GM23338 (cell line): Measurements from ENCODE around the gene MYCL. TPM values are rescaled to one million over a fixed set of nuclear protein-coding genes. Genes with fewer than 3 reads are reported as not detected.
A peak's percentile ranks its signal among the peaks of the same experiment; 100 is the strongest.

Experiments used
- ATAC-seq: fragments of 200-7000 bp; cut with Tn5 transposase; 3 replicates; pipeline ENCODE4 v1.9.1; 2020
- DNase-seq: peaks from one replicate; pipeline ENCODE4 v3.0.0-alpha.2; 2015; ENCODE audit warnings: low spot score
- H2AFZ ChIP-seq: fragments of 200-600 bp; sonication (generic); 2 replicates; pipeline ENCODE4 v1.8.0; 2016; ENCODE audit warnings: antibody characterized with exemption, mild to moderate bottlenecking, moderate library complexity
- H3F3A ChIP-seq: fragments of 200-600 bp; sonication (generic); replicated peaks from 2 replicates; pipeline ENCODE4 v1.8.0; 2017; ENCODE audit warnings: antibody characterized with exemption, mixed run types, low read depth
- H3K27ac ChIP-seq: fragments of 200-600 bp; sonication (generic); 2 replicates; pipeline ENCODE4 v1.6.1; 2016; ENCODE audit warnings: low read depth
- H3K27me3 ChIP-seq: fragments of 200-600 bp; sonication (generic); 2 replicates; pipeline ENCODE4 v1.8.0; 2016; ENCODE audit warnings: mild to moderate bottlenecking, mixed run types, moderate library complexity; ENCODE audit not compliant: insufficient read depth
- H3K36me3 ChIP-seq: fragments of 200-600 bp; sonication (generic); 2 replicates; pipeline ENCODE4 v1.8.0; 2016; ENCODE audit warnings: mild to moderate bottlenecking; ENCODE audit not compliant: insufficient read depth
- H3K4me1 ChIP-seq: fragments of 200-600 bp; sonication (generic); 2 replicates; pipeline ENCODE4 v1.8.0; 2016; ENCODE audit warnings: mild to moderate bottlenecking, moderate library complexity; ENCODE audit not compliant: insufficient read depth
- H3K4me2 ChIP-seq: fragments of 200-600 bp; sonication (generic); 2 replicates; pipeline ENCODE4 v1.7.1; 2017; ENCODE audit warnings: mixed run types
- H3K4me3 ChIP-seq: fragments of 200-600 bp; sonication (generic); 2 replicates; pipeline ENCODE4 v1.6.1; 2016; ENCODE audit warnings: mixed run types
- H3K79me2 ChIP-seq: fragments of 200-600 bp; sonication (generic); replicated peaks from 2 replicates; pipeline ENCODE4 v1.8.0; 2017; ENCODE audit warnings: mild to moderate bottlenecking; ENCODE audit not compliant: insufficient read depth
- H3K9me2 ChIP-seq: fragments of 200-600 bp; sonication (generic); 2 replicates; pipeline ENCODE4 v1.8.0; 2017; ENCODE audit not compliant: insufficient read depth
- H4K20me1 ChIP-seq: fragments of 200-600 bp; sonication (generic); replicated peaks from 2 replicates; pipeline ENCODE4 v1.8.0; 2017; ENCODE audit warnings: mild to moderate bottlenecking; ENCODE audit not compliant: insufficient read depth
- H3K27ac Mint-ChIP-seq: 2 replicates; pipeline ENCODE4 v1.8.0; 2020; ENCODE audit warnings: inconsistent platforms, mild to moderate bottlenecking, moderate library complexity, mixed read lengths
- H3K27me3 Mint-ChIP-seq: 3 replicates; pipeline ENCODE4 v1.8.0; 2022; ENCODE audit warnings: low read depth, mild to moderate bottlenecking, moderate library complexity, mixed read lengths, inconsistent platforms; ENCODE audit not compliant: insufficient read depth, poor library complexity
- H3K36me3 Mint-ChIP-seq: 3 replicates; pipeline ENCODE4 v1.8.0; 2021; ENCODE audit warnings: low read depth, mild to moderate bottlenecking, inconsistent platforms, moderate library complexity, mixed read lengths
- H3K4me1 Mint-ChIP-seq: 3 replicates; pipeline ENCODE4 v1.8.0; 2020; ENCODE audit warnings: mild to moderate bottlenecking, inconsistent platforms, mixed read lengths
- H3K4me3 Mint-ChIP-seq: 3 replicates; pipeline ENCODE4 v1.8.0; 2021; ENCODE audit warnings: moderate library complexity, mild to moderate bottlenecking, inconsistent platforms, mixed read lengths
- H3K9me3 Mint-ChIP-seq: 3 replicates; pipeline ENCODE4 v1.8.0; 2020; ENCODE audit warnings: moderate library complexity, mild to moderate bottlenecking, inconsistent platforms, mixed read lengths
- EZH2phosphoT487 ChIP-seq: fragments of 200-600 bp; sonication (generic); IDR thresholded peaks from one replicate; pipeline ENCODE4 v1.8.1; 2018; ENCODE audit warnings: antibody characterized with exemption; ENCODE audit not compliant: unreplicated experiment
- JUNB ChIP-seq: IDR thresholded peaks from one replicate; pipeline ENCODE4 v1.6.1; 2016; ENCODE audit warnings: antibody characterized with exemption; ENCODE audit not compliant: unreplicated experiment
- ZNF331 ChIP-seq: fragments of 250-450 bp; sonication (Bioruptor Pico); IDR thresholded peaks from 2 replicates; pipeline ENCODE4 v1.5.0; 2020; ENCODE audit warnings: low read depth, mild to moderate bottlenecking, moderate library complexity
- polyA plus RNA-seq: library from polyadenylated mRNA; unstranded; fragments of >200 nt; fragmentation: Nextera tagmentation; extraction: Ambion mirVana; gene quantifications from 2 replicates; pipeline ENCODE4 v1.2.1, GENCODE V29; 2016
- total RNA-seq: library from RNA; depleted of rRNA; stranded (reverse); fragments of >200 nt; shearing (Covaris generic); gene quantifications from 2 replicates; pipeline ENCODE4 v1.2.3, GENCODE V29; 2014
- TF ChIP-seq, protein P1 (sequence below), 2 experiments: fragments of 200-600 bp in 1 of 2; sonication (generic) in 1 of 2; conservative IDR thresholded peaks; 2 replicates each; pipeline versions ENCODE4 v1.5.1 to v1.6.1; 2016 to 2017; ENCODE audit warnings: antibody characterized with exemption in 2 of 2, low read depth in 2 of 2, mild to moderate bottlenecking in 2 of 2, moderate library complexity in 1 of 2
- TF ChIP-seq, protein P2 (sequence below): IDR thresholded peaks from one replicate; pipeline ENCODE4 v1.6.1; 2018; ENCODE audit warnings: antibody characterized with exemption; ENCODE audit not compliant: unreplicated experiment
- TF ChIP-seq, protein P3 (sequence below): fragments of 250-450 bp; sonication (Bioruptor Pico); IDR thresholded peaks from 2 replicates; pipeline ENCODE4 v1.5.0; 2020; ENCODE audit warnings: mild to moderate bottlenecking, moderate library complexity

MYCL gene
- total and polyA plus RNA-seq, 2 experiments from 2014 or later = 8.2 to 41.1 TPM

DNA sequence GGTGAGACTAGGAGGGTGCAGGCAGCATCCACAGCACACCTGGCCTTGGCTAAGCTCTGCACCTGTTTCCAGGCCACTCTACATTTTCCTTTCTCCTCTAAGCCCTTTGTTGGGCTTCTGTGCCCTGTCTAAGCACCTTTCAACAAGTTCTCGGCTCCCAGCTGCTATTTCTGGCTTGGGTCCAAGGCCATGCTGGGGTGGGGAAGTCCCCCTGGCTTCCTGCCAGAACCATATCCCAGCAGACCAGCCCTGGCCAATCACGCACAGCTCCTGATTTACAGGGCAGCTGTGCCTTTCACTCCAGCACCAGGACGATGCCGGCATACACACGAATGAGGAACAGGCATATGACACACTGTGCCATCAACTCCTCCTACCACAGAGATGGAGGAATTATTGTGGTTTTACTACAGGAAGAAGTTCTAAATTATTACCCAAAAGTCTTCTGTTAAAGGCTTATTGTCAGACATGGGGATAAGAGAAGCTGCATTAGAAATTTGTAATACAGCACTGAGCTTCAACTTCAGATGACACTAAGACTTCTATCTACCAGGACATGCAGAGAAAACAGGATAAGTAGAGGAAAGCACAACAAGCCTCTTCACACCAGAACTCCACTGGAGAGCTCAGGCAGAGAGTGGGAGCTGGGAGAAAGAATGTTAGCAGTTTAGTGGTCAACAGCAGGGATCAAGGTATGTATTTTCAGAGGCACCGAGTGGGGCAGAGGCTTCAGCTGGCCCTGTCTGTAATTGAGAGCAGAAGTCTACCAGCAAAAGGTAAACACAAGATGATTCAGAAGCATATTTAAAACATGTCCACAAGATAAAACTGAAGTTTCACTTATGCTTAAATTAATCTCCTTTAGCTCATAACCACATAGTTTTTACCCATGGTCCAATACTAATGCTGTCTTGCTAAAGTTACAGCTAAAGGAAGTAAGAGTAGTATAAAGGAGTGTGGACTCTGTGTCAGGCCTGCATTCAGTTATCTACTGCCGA lies 55.8 kb downstream of the MYCL start:
- no peaks in the 10 kb centered on the region for H3K4me1 ChIP-seq
- DNase-seq (no peak), ATAC-seq (no peak)
- H3K9me2 ChIP-seq = no peaks in the 10 kb centered on the region
- H3K27me3 ChIP-seq = no peaks in the 10 kb centered on the region
- Mint-ChIP-seq H3K4me3 (no peak overlapping the region), H3K27ac (no peak overlapping the region), H3K9me3 (no peaks in the 10 kb centered on the region), H3K27me3 (peaks cover 7% of the 10 kb centered on the region), H3K4me1 (no peaks in the 10 kb centered on the region), H3K36me3 (peaks cover 60% of the 10 kb centered on the region)
- H3K4me3 ChIP-seq = no peak overlapping the region
- H3K4me2 ChIP-seq = no peak overlapping the region
- peaks cover 46% of the 10 kb centered on the region for H3K36me3 ChIP-seq
- H3K27ac ChIP-seq = 0 out of 2 replicates have a peak overlapping the region, but pooled peaks have one; percentile 42
- peaks cover 9% of the 10 kb centered on the region for H4K20me1 ChIP-seq
- no peaks in the 10 kb centered on the region; the same call in 1 of the 2 replicates for H3F3A ChIP-seq
- H2AFZ ChIP-seq = no peak overlapping the region
- TF ChIP-seq EZH2phosphoT487 (no peak), ZNF331 (CRISPR knock-in tag) (no peak), JUNB (no peak)
- TF ChIP-seq, protein P1, sequence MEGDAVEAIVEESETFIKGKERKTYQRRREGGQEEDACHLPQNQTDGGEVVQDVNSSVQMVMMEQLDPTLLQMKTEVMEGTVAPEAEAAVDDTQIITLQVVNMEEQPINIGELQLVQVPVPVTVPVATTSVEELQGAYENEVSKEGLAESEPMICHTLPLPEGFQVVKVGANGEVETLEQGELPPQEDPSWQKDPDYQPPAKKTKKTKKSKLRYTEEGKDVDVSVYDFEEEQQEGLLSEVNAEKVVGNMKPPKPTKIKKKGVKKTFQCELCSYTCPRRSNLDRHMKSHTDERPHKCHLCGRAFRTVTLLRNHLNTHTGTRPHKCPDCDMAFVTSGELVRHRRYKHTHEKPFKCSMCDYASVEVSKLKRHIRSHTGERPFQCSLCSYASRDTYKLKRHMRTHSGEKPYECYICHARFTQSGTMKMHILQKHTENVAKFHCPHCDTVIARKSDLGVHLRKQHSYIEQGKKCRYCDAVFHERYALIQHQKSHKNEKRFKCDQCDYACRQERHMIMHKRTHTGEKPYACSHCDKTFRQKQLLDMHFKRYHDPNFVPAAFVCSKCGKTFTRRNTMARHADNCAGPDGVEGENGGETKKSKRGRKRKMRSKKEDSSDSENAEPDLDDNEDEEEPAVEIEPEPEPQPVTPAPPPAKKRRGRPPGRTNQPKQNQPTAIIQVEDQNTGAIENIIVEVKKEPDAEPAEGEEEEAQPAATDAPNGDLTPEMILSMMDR (conservative IDR thresholded peaks at IDR 0.05; ENCODE audit: low read depth in 2 of 2) = no peak
- TF ChIP-seq, protein P2, sequence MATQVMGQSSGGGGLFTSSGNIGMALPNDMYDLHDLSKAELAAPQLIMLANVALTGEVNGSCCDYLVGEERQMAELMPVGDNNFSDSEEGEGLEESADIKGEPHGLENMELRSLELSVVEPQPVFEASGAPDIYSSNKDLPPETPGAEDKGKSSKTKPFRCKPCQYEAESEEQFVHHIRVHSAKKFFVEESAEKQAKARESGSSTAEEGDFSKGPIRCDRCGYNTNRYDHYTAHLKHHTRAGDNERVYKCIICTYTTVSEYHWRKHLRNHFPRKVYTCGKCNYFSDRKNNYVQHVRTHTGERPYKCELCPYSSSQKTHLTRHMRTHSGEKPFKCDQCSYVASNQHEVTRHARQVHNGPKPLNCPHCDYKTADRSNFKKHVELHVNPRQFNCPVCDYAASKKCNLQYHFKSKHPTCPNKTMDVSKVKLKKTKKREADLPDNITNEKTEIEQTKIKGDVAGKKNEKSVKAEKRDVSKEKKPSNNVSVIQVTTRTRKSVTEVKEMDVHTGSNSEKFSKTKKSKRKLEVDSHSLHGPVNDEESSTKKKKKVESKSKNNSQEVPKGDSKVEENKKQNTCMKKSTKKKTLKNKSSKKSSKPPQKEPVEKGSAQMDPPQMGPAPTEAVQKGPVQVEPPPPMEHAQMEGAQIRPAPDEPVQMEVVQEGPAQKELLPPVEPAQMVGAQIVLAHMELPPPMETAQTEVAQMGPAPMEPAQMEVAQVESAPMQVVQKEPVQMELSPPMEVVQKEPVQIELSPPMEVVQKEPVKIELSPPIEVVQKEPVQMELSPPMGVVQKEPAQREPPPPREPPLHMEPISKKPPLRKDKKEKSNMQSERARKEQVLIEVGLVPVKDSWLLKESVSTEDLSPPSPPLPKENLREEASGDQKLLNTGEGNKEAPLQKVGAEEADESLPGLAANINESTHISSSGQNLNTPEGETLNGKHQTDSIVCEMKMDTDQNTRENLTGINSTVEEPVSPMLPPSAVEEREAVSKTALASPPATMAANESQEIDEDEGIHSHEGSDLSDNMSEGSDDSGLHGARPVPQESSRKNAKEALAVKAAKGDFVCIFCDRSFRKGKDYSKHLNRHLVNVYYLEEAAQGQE = no peak
- TF ChIP-seq, protein P3, sequence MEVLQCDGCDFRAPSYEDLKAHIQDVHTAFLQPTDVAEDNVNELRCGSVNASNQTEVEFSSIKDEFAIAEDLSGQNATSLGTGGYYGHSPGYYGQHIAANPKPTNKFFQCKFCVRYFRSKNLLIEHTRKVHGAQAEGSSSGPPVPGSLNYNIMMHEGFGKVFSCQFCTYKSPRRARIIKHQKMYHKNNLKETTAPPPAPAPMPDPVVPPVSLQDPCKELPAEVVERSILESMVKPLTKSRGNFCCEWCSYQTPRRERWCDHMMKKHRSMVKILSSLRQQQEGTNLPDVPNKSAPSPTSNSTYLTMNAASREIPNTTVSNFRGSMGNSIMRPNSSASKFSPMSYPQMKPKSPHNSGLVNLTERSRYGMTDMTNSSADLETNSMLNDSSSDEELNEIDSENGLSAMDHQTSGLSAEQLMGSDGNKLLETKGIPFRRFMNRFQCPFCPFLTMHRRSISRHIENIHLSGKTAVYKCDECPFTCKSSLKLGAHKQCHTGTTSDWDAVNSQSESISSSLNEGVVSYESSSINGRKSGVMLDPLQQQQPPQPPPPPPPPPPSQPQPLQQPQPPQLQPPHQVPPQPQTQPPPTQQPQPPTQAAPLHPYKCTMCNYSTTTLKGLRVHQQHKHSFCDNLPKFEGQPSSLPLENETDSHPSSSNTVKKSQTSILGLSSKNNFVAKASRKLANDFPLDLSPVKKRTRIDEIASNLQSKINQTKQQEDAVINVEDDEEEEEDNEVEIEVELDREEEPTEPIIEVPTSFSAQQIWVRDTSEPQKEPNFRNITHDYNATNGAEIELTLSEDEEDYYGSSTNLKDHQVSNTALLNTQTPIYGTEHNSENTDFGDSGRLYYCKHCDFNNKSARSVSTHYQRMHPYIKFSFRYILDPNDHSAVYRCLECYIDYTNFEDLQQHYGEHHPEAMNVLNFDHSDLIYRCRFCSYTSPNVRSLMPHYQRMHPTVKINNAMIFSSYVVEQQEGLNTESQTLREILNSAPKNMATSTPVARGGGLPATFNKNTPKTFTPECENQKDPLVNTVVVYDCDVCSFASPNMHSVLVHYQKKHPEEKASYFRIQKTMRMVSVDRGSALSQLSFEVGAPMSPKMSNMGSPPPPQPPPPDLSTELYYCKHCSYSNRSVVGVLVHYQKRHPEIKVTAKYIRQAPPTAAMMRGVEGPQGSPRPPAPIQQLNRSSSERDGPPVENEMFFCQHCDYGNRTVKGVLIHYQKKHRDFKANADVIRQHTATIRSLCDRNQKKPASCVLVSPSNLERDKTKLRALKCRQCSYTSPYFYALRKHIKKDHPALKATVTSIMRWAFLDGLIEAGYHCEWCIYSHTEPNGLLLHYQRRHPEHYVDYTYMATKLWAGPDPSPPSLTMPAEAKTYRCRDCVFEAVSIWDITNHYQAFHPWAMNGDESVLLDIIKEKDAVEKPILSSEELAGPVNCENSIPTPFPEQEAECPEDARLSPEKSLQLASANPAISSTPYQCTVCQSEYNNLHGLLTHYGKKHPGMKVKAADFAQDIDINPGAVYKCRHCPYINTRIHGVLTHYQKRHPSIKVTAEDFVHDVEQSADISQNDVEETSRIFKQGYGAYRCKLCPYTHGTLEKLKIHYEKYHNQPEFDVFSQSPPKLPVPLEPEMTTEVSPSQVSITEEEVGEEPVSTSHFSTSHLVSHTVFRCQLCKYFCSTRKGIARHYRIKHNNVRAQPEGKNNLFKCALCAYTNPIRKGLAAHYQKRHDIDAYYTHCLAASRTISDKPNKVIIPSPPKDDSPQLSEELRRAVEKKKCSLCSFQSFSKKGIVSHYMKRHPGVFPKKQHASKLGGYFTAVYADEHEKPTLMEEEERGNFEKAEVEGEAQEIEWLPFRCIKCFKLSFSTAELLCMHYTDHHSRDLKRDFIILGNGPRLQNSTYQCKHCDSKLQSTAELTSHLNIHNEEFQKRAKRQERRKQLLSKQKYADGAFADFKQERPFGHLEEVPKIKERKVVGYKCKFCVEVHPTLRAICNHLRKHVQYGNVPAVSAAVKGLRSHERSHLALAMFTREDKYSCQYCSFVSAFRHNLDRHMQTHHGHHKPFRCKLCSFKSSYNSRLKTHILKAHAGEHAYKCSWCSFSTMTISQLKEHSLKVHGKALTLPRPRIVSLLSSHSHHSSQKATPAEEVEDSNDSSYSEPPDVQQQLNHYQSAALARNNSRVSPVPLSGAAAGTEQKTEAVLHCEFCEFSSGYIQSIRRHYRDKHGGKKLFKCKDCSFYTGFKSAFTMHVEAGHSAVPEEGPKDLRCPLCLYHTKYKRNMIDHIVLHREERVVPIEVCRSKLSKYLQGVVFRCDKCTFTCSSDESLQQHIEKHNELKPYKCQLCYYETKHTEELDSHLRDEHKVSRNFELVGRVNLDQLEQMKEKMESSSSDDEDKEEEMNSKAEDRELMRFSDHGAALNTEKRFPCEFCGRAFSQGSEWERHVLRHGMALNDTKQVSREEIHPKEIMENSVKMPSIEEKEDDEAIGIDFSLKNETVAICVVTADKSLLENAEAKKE (CRISPR knock-in tag) = no peak
- H3K79me2 ChIP-seq = peaks cover 12% of the 10 kb centered on the region; the same call in 1 of the 2 replicates
